Kidney (tissue), 14 donors: Measurements from ENCODE around the gene SPNS2. TPM values are rescaled to one million over a fixed set of nuclear protein-coding genes. Genes with fewer than 3 reads are reported as not detected.
A peak's percentile ranks its signal among the peaks of the same experiment; 100 is the strongest.

ENCODE experiments used
- DNase-seq, 5 donors: peaks; one replicate each; pipeline ENCODE4 v3.0.0-alpha.2; 2013 to 2020
- FAIRE-seq: peaks from 2 replicates; lab custom pipeline; 2012; peaks lifted over from hg19 to GRCh38; lab: Jason Lieb, UNC
- H3K27ac ChIP-seq, 2 donors: one replicate each; pipeline ENCODE4 v1.7.0; 2013; ENCODE audit warnings: low read depth in 2 of 2, low read length in 2 of 2, inconsistent platforms in 1 of 2
- H3K27me3 ChIP-seq: one replicate; pipeline ENCODE4 v1.7.1; 2013; ENCODE audit warnings: low read length, inconsistent platforms; ENCODE audit not compliant: control insufficient read depth, insufficient read depth
- H3K36me3 ChIP-seq, 3 donors: one replicate each; pipeline versions ENCODE4 v1.7.0 to v1.7.1; 2013; ENCODE audit warnings: low read length in 3 of 3, control low read depth in 1 of 3, inconsistent platforms in 1 of 3; ENCODE audit not compliant: insufficient read depth in 3 of 3, control insufficient read depth in 2 of 3
- H3K4me1 ChIP-seq, 3 donors: one replicate each; pipeline versions ENCODE4 v1.7.0 to v1.7.1; 2013; ENCODE audit warnings: low read length in 3 of 3, inconsistent platforms in 1 of 3, low read depth in 1 of 3; ENCODE audit not compliant: control insufficient read depth in 2 of 3, insufficient read depth in 2 of 3
- H3K4me3 ChIP-seq, 3 donors: one replicate each; pipeline versions ENCODE4 v1.7.0 to v1.8.1; 2013; ENCODE audit warnings: low read length in 3 of 3, control low read depth in 1 of 3, inconsistent platforms in 1 of 3
- H3K9ac ChIP-seq, 3 donors: one replicate each; pipeline versions ENCODE4 v1.7.0 to v1.7.1; 2013; ENCODE audit warnings: low read length in 3 of 3, control low read depth in 1 of 3, inconsistent platforms in 1 of 3
- H3K9me3 ChIP-seq, 3 donors: one replicate each; pipeline versions ENCODE4 v1.7.0 to v1.7.1; 2013; ENCODE audit warnings: low read length in 3 of 3, control low read depth in 1 of 3, inconsistent platforms in 1 of 3; ENCODE audit not compliant: control insufficient read depth in 2 of 3, insufficient read depth in 1 of 3
- intact Hi-C: fragments of 100-400 bp; cut with DNase I; formaldehyde crosslinking; loops from one replicate; pipeline ENCODE4 v1.11.1; 2022
- polyA plus RNA-seq: library from polyadenylated mRNA; stranded (reverse); fragments of 350-450 nt; fragmentation: Illumina TruSeq; extraction: RNeasy Lipid Tissue Mini Kit (QIAGEN cat#74804); gene quantifications from one replicate; pipeline ENCODE4 v1.2.3, GENCODE V29; 2014; ENCODE audit warnings: low read depth, low replicate concordance; ENCODE audit not compliant: insufficient read depth
- total RNA-seq: library from RNA; stranded (reverse); fragmentation: NEBNext Ultra II Directional; extraction: Animal tissue kit (Norgen Biotek cat#: 25700); gene quantifications from one replicate; pipeline ENCODE4 v1.2.1, GENCODE V29; 2021
- TF ChIP-seq, protein P1 (sequence below): IDR thresholded peaks from 3 replicates; pipeline ENCODE4 v1.5.1; 2012; ENCODE audit warnings: mild to moderate bottlenecking, moderate library complexity, borderline replicate concordance; ENCODE audit not compliant: insufficient read depth; ENCODE audit errors: extremely low read depth
- donor health status: control.
- donor health status: control.
- donor health status: control.
- donor health status: control.
- donor health status: control.
- donor health status: DM: yes; HTN: yes; CAD: no.
- donor health status: Normal renal cell carcinoma (clear cell type).

The SPNS2 gene
- total and polyA plus RNA-seq, 2 donors from 2014 or later = 60.5 to 75.1 TPM

DNA sequence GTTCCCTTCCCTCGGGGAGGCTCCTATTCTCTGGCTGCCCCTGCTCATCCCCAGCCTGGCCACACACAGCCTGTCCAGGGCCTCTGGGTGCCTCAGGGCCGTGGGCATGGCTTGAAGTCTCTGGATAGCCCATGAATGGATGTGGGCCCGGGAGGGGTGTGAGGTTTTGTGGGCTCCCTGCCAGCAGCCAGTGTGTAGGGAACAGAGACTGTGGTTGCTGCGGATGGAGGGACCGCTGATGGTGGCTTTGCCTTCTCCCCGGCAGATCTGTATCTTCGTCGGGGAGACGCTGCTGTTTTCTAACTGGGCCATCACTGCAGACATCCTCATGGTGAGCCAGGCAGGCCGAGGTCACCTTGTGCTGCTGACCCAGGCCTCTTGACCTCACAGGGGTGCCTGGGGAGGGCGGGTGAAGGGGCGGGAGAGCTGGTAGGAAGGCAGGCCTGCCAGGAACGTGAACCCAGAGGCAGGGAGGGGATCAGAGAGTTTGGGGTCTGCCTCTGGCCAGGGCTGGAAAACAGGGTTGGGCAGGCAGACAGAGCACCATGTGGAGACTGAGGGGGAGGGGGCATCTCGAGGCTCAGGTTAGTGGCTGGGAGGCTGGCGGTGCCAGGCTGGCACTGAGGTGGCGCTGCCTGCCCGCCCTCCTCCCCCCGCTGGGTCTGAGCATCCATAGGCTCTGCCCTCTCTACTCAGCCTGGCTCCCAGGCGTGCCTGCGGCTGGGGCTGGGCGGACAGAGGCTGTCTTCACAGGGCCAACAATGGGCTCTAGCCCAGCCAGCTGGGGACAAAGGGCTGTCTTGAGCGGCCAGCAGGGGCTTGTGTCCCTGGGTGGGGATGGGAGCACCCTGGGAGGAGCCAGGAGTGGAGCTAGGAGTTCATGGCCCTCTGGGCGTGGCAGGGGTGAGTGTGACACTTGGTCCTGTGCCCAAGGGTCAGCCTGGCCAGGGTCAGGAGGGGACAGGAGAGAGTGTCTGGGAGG lies 35.1 kb downstream of the SPNS2 start:
- peak in 1 of 5 donors; percentile 82 for DNase-seq
- Histone ChIP-seq H3K4me3 (no peak overlapping the region), H3K27ac (peak overlapping the region in 1 of 2 donors; percentile 51), H3K9me3 (no peaks in the 10 kb centered on the region), H3K4me1 (peaks cover 0 to 19% (median 0%) of the 10 kb centered on the region in 3 donors), H3K36me3 (peaks cover 0 to 4% (median 2%) of the 10 kb centered on the region in 3 donors), H3K9ac (no peak overlapping the region), H3K27me3 (no peaks in the 10 kb centered on the region)
- no peak for FAIRE-seq
- TF ChIP-seq, protein P1, sequence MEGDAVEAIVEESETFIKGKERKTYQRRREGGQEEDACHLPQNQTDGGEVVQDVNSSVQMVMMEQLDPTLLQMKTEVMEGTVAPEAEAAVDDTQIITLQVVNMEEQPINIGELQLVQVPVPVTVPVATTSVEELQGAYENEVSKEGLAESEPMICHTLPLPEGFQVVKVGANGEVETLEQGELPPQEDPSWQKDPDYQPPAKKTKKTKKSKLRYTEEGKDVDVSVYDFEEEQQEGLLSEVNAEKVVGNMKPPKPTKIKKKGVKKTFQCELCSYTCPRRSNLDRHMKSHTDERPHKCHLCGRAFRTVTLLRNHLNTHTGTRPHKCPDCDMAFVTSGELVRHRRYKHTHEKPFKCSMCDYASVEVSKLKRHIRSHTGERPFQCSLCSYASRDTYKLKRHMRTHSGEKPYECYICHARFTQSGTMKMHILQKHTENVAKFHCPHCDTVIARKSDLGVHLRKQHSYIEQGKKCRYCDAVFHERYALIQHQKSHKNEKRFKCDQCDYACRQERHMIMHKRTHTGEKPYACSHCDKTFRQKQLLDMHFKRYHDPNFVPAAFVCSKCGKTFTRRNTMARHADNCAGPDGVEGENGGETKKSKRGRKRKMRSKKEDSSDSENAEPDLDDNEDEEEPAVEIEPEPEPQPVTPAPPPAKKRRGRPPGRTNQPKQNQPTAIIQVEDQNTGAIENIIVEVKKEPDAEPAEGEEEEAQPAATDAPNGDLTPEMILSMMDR = no peak
- intact Hi-C loops = no loop called here

DNA sequence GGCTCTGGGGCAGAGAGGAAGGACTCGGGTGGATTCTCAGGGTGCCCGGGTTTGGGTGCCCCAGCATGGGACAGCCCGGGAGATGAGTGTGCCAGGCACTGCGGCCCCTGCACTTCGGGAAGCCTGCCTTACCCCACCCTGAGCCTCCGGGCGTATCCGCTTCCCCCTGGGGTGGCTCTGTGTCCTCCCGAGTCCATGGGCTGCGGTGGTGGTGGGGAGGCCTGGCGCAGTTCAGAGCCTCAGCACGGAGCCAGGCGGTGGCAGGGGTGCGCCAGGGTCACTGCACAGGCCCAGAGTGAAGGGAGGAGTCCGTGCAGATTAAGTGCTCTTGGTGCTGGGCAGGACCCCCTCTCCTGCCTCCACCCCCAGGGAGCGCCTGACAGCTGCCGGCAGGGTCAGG lies 35.8 kb downstream of the SPNS2 start:
- H3K4me3 ChIP-seq = no peak overlapping the region
- H3K4me1 ChIP-seq = peaks cover 0 to 19% (median 0%) of the 10 kb centered on the region in 3 donors
- intact Hi-C loops = no loop called here
- DNase-seq (no peak), FAIRE-seq (no peak)
- H3K9ac ChIP-seq = no peak overlapping the region
- H3K27me3 ChIP-seq = no peaks in the 10 kb centered on the region
- peaks cover 0 to 4% (median 2%) of the 10 kb centered on the region in 3 donors for H3K36me3 ChIP-seq
- TF ChIP-seq, protein P1 = no peak
- H3K27ac ChIP-seq = peak overlapping the region in 1 of 2 donors; percentile 51
- H3K9me3 ChIP-seq = no peaks in the 10 kb centered on the region

DNA sequence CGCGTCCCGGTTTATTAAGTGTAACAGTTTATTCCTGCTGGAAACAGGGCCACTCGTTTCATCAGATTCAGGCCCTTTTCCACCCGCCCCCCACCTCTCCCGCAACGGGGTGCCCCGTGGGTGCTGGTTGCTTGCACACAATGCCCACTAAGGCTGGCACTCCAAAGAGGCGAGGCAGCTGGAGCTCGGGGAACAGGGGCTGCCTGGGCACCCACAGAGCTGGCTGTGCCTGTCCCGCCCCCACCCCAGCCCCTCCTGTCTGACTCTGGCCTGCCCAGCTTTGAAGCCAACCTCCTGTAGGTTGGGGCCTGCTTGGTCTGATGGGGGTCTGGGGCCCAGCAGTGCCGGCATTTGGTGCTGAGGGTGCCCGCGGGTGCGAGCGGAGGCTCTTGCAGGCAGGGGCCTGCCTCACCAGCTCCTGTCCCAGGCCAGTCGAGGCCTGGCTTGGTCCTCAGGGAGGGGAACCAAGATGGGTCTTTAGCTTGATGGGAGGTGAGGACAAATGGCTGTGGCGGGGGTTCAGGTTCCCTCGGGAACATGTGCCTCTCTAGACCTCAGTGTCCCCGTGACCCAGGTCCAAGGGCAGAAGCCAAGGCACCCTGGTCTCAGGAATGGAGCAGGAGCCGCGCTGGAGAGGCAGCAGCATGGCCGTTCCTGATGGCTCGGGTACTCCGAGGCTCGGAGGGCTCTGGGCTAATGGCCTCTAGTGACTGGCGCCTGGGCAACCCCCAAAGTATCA lies 36.4 kb downstream of the SPNS2 start:
- Histone ChIP-seq H3K36me3 (peaks cover 0 to 4% (median 2%) of the 10 kb centered on the region in 3 donors), H3K4me3 (no peak overlapping the region), H3K4me1 (peaks cover 0 to 20% (median 2%) of the 10 kb centered on the region in 3 donors), H3K27ac (no peak overlapping the region), H3K27me3 (no peaks in the 10 kb centered on the region), H3K9me3 (no peaks in the 10 kb centered on the region), H3K9ac (no peak overlapping the region)
- TF ChIP-seq, protein P1 = no peak
- intact Hi-C loops = no loop called here
- FAIRE-seq = no peak
- peak in 1 of 5 donors; percentile 70 for DNase-seq
